ENCODE results near the gene ZNF804A.

Gene ZNF804A

GRCh38 chr2:184611361-184612085 is 13.2 kb downstream of the ZNF804A start:
- DNase-seq, result no peak

DNA sequence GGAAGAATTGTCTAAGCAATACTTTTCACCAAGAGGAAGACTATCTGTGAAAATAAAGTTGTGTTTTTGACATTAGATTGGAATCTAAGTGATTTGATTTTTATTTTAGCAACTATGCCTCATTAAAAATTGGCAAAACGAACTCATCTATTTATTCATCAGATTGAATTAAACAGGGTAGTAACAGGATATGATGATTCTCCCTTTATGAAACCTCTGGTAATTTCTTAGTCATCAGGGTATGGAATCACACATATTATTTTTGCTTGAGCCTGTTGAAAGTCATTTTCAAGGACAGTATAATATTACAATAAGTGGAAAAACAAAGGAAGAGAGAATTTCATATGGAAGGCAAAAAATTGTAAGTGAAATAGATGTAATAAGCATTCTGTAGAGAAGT is 22.0 kb downstream of the ZNF804A start:
- no peak for DNase-seq

DNA sequence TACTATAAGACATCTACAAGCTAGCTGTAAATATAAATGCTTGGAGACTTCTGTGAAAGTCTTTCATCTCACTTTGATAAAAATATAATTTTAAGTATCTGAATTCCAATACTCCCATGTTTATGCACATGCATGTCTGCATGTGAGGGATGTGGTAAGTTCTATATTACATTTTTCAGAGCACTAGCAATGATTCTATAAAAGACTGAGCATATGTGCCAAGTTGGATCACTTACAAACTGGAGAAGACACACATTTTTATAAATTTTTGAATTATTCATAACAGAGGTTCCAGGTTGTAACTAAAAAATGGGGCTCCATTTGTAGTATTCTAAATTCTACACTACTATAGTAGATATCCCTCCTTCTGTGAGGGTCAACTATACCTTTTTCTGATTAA is 26.0 kb downstream of the ZNF804A start:
- DNase-seq, result no peak

- no peak for DNase-seq
These were observed 29.7 kb downstream of the ZNF804A start for GRCh38 chr2:184628051-184628450.

- no peak for DNase-seq
These were observed 35.4 kb downstream of the ZNF804A start for GRCh38 chr2:184633726-184634125.

GRCh38 chr2:184637781-184638180 is 39.5 kb downstream of the ZNF804A start:
- no peak for DNase-seq

- DNase-seq, result peak; percentile 20
These were observed 46.4 kb downstream of the ZNF804A start for GRCh38 chr2:184644685-184645084.

DNA sequence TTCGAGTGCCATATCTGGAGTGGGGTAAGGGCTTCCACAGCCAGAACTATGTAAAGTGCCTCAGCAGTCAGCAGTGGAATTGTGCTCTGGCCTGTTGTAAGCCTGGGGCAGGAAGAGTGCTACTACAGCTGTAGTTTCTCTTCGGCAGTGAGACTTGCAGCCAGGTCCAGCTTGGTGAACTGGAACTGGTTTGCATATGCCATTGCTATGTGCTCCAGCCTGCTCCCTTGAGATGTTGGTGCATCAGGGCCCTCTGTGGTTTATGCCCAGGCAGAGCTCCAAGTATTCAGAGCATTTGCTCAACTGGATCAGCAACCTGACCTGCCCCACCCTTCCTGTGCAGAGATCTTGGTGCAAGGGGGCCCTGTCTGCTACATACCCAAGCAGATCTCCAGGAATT is 47.8 kb downstream of the ZNF804A start:
- DNase-seq, result no peak

DNA sequence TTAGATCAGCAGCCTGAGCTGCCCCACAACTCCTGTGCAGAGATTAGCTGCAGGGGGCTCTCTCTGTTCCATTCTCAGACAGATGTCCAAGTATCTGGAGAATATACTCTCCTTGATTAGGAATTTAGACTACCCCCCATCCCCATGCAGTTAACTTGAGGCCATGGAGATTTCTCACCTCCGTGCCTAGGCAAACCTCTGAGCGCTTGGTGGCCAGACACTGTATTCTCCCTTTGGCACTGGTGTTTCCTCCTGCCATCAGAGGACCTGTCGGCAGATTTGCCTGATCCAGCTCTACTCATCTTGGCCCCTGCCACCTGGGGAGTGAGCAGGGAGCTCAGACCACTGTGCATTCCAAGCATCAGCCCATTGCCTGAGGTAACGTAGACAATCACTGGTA is 48.3 kb downstream of the ZNF804A start:
- DNase-seq, result no peak

DNA sequence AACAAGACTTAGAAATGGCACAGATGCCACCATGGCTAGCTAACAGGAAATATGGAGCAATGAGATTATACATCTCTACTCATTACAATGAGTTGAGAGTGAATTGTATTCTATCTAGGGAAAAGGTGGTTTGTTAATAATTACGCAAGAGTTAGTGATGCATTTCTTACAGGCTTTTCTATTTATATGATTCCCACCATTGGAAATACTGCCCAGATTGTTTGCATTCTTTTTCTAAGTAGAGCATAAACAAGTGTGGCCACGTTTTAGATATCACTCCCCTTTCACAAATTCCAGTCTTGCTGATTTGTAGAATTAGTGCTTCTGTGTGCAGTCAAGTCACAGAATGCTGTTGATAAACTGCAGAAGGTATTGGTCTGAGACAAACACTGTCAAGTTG is 56.6 kb downstream of the ZNF804A start:
- no peak for DNase-seq

DNA sequence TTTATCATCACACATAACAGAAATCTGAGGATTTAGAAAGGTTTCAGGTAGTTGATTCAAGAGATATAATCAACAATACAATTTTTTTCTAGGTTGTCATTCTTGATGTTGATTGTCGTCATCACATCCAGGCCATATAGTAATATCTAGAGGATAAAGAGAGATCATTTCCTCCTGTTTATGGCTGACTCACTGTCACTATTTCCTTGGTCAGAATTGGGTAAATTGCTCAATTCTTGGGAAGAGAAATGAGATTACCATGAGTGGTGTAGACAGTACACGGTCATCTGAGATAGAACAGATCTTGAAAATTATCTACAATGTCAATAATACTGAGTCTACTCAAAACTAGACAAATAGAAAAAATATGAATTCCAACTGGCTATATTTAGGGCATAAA is 78.8 kb downstream of the ZNF804A start:
- DNase-seq, result no peak

DNA sequence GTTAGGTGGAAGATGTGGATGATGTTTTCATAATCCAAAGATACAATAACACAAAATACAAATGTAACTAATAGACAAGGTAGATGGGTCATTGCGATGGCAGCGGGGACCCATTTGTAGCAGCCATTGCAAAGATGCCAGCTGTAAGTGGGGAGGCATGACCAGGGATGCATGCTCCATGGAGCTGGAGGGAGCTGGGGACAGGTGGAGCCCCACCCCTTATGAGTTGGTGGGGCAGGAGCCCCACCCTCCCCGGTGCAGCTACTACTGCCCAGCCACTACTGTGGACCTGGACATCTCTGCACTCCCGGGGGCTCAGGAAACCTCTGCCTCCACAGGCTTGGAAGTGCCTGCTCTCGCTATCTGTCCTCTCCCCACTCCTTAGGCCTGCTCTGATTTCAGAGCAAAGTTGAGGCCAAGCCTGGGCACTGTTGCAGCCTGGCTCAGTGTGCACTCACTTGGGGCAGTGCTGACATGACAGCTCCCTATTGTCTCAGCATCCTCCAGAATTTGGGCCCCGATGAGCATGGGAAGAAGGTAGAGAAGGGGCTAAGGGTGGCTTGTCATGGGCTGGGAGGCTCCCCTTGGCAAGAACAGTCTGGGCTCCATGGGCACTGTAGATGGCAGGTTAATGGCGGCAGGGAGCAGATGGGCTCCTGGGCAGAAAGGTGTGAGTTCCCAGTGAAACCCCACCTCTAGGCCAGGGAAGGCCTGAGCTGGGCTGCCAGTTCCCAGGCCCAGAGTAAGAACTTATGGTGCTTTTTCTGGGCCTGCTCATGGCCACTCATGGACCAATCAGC is 81.1 kb downstream of the ZNF804A start:
- no peak for DNase-seq

DNA sequence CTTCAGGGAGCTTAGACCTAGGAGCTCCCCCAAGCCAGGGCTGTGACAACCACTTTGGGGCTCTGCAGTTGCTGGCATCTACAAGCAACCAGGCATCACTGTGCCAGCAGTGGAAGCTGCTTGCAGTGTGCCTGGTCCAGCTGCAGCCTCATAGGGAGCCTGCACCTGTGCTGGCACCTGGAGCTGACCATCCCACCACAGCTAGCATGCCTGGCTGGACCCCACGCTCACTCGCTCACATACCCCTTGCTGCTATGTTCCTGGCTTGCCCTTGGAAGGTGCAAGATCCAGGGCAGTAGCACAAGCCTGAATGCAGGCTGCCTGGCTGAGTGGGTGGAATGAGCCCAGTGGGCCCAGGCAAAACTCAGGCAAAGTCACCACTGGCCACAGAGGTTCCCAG is 82.5 kb downstream of the ZNF804A start:
- DNase-seq, result no peak

DNA sequence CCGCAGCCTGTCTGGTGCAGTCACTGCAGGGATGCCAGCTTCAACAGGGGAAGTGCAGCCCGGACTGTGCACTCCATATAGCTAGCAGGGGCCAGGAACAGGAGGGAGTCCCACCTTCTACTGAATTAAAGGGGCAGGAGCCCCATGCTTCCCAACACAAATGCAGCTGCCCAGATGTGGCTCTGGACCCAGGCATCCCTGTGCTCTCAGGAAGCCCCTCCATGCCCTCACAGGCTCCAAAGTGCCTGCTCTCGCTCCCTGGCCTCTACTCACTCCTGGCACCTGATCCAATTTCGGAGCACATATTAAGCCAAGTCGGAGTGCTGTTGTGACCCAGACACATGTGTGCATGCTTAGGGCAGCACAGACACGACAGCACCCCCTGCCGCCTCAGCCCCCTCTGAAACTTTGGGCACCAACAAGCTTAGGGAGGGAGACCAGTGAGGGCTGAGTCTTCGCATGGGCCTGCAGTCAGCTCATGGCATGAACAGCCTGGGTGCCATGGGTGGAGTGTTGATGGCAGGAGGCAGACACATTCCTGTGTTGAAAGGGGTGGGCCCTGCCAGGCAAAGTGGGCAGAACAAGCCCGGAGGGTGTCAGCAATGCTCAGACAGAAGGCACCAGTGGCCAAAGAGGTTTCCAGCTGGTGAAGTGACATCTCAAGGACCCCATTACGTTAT is 83.5 kb downstream of the ZNF804A start:
- DNase-seq, result no peak

- no peak for DNase-seq
These were observed 85.6 kb downstream of the ZNF804A start for GRCh38 chr2:184683911-184684310.

- no peak for DNase-seq
These were observed 87.9 kb downstream of the ZNF804A start for GRCh38 chr2:184685999-184686841.

DNA sequence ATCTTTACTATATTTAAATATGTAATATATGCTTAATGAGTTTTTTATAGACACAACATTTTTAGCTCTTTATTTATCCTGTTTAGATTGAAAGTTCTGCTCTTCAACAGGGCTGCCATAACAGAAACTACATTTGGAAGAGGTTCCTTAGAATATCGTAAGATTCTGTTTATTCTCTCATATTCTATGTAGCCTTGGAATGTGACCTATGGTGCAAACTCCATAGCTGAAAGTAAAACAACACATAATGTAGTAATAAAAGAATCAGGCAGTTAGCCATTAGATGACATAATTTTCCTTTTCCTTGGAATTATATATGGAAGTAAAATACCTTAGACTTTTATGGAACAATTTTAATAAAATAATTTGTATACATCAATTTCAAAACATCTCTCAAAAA is 91.3 kb downstream of the ZNF804A start:
- no peak for DNase-seq

DNA sequence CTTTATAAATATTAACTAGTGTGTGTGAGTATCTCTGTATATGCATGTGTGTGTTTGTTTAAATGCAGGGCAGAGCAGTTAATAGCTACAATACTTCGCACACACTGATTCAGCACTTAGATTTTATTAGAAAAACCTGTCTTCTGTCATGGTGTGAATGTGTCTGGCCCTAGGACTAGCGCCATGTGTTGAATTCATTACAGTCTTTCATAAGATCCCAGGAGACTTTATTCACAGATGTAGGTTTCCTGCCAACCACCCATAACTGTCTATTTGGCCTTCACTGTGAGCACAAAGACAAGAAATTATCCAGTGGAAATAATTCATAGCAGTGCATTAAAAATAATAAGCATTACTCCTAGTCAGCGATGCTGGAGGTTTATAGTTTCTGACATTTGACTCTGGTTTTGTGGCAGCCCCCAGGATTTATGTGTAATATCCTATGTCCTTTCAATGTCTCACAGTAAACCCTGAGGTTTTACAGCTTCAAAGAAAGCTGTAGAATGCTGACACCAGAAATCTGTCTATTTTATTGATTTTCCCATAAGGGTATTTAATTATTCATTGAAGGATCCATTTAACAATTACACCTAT is 93.9 kb downstream of the ZNF804A start:
- DNase-seq, result peak; percentile 57

GRCh38 chr2:184696644-184697043 is 98.3 kb downstream of the ZNF804A start:
- DNase-seq, result no peak

- no peak for DNase-seq
These were observed 100.1 kb downstream of the ZNF804A start for GRCh38 chr2:184698476-184698875.

DNA sequence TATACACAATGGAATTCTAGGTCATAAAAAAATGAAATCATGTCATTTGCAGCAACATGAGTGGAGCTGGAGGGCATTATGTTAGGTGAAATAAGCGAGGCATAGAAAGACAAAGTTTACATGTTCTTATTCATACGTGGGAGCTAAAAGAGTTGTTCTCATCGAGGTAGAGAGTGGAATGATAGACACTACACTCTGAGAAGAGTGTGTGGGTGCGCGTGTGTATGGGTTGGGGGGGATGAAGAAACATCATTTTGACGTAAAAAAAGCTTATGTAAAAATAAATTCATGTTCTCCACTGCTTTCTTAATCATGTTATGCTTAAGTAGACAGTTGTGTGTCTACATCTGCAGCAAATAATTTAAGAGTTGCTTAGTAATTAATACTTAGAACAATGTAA is 123.6 kb downstream of the ZNF804A start:
- no peak for DNase-seq

DNA sequence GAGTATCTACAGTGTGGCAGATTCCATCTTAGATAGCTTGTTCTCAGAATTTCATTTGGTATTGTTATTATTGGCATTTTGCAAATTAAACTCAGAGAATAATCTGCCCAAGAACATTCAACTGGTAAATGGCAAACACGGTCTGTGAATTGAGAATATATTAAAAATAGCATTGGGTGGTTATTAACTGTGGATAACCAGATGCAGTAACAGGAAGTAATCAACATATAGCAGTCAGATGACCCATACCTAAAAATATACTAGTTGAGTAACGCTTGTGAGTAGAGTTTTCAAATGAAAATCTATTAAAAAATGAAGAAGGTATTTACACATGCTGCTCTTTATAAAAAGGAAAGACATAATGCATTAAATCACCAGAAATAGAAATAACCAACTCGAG is 129.5 kb downstream of the ZNF804A start:
- no peak for DNase-seq

GRCh38 chr2:184728411-184728810 is 130.1 kb downstream of the ZNF804A start:
- no peak for DNase-seq
